ENCODE results near the gene PGD. TPM values are rescaled to one million over a fixed set of nuclear protein-coding genes. Genes with fewer than 3 reads are reported as not detected.

The PGD gene
- total and polyA plus RNA-seq, 8 donors = 130 to 277 (median 157) TPM

- intact Hi-C loops (cut with DNase I) = no loop called here
- DNase-seq (no peak), ATAC-seq (no peak)
- peaks cover 0 to 12% of the 10 kb centered on the region in 2 donors for H3K4me1 ChIP-seq
- peaks cover 0 to 27% of the 10 kb centered on the region in 2 donors for H3K36me3 ChIP-seq
- H3K27ac ChIP-seq = peak overlapping the region; percentile 1 to 59
- peaks cover 0 to 2% of the 10 kb centered on the region in 2 donors for H3K9me3 ChIP-seq
- TF ChIP-seq CTCF (IDR thresholded peaks at IDR 0.05) = no peak
- H3K27me3 ChIP-seq = no peaks in the 10 kb centered on the region
- no peak overlapping the region for H3K4me3 ChIP-seq
Measured at GRCh38 chr1:10457875-10458274, 59.0 kb downstream of the PGD start.

GRCh38 chr1:10459184-10459583, 60.3 kb downstream of the PGD start:
- H3K9me3 ChIP-seq = peaks cover 0 to 2% of the 10 kb centered on the region in 2 donors
- intact Hi-C loops (cut with DNase I) = no loop called here
- peak overlapping the region in 1 of 2 donors; percentile 7 for H3K27ac ChIP-seq
- peaks cover 0 to 40% of the 10 kb centered on the region in 2 donors for H3K36me3 ChIP-seq
- no peak for TF ChIP-seq CTCF (IDR thresholded peaks at IDR 0.05)
- no peaks in the 10 kb centered on the region for H3K27me3 ChIP-seq
- DNase-seq (no peak), ATAC-seq (peak; percentile 86)
- H3K4me1 ChIP-seq = peaks cover 0 to 14% of the 10 kb centered on the region in 2 donors
- H3K4me3 ChIP-seq = no peak overlapping the region

- Histone ChIP-seq H3K27ac (no peak overlapping the region), H3K36me3 (peaks cover 0 to 74% of the 10 kb centered on the region in 2 donors), H3K4me1 (peaks cover 0 to 13% of the 10 kb centered on the region in 2 donors), H3K27me3 (no peaks in the 10 kb centered on the region), H3K9me3 (no peaks in the 10 kb centered on the region), H3K4me3 (no peak overlapping the region)
- ATAC-seq (no peak), DNase-seq (no peak)
- intact Hi-C loops (cut with DNase I) = no loop called here
- TF ChIP-seq CTCF (IDR thresholded peaks at IDR 0.05) = no peak
Measured at GRCh38 chr1:10467078-10467477, 68.2 kb downstream of the PGD start.

- TF ChIP-seq CTCF (IDR thresholded peaks at IDR 0.05) = no peak
- peaks cover 0 to 44% of the 10 kb centered on the region in 2 donors for H3K36me3 ChIP-seq
- DNase-seq (no peak), ATAC-seq (no peak)
- no peak overlapping the region for H3K27ac ChIP-seq
- no peaks in the 10 kb centered on the region for H3K27me3 ChIP-seq
- intact Hi-C loops (cut with DNase I) = no loop called here
- no peak overlapping the region for H3K4me3 ChIP-seq
- H3K4me1 ChIP-seq = peaks cover 0 to 25% of the 10 kb centered on the region in 2 donors
- H3K9me3 ChIP-seq = no peaks in the 10 kb centered on the region
Measured at GRCh38 chr1:10470043-10470442, 71.2 kb downstream of the PGD start.

Other genes starting within 250 kb of the PGD start
- gene KIF1B, start 188.5 kb upstream of the PGD start, total RNA-seq = 10 to 100 TPM; 45.0 to 46.7 TPM
- gene KIF1B, start 188.5 kb upstream of the PGD start, polyA plus RNA-seq (ENCODE audit: insufficient read length in 6 of 6) = 10 to 100 TPM; 36.0 to 41.8 (median 38.5) TPM
- 10 to 100 TPM; 13.5 to 17.6 TPM for gene CENPS, start 31.4 kb downstream of the PGD start, total RNA-seq
- 10 to 100 TPM; 18.1 to 23.1 (median 22.2) TPM for gene CENPS, start 31.4 kb downstream of the PGD start, polyA plus RNA-seq (ENCODE audit: insufficient read length in 6 of 6)
- gene CORT, start 51.0 kb downstream of the PGD start, total RNA-seq = under 1 TPM; 0.37 to 0.44 TPM
- gene CORT, start 51.0 kb downstream of the PGD start, polyA plus RNA-seq (ENCODE audit: insufficient read length in 6 of 6) = 1 to 10 TPM; 1.4 to 1.9 (median 1.7) TPM
- 10 to 100 TPM; 37.6 to 38.5 TPM for gene DFFA, start 73.5 kb downstream of the PGD start, total RNA-seq
- 10 to 100 TPM; 41.0 to 45.6 (median 42.9) TPM for gene DFFA, start 73.5 kb downstream of the PGD start, polyA plus RNA-seq (ENCODE audit: insufficient read length in 6 of 6)
- 10 to 100 TPM; 18.9 to 20.8 TPM for gene PEX14, start 75.9 kb downstream of the PGD start, total RNA-seq
- 10 to 100 TPM; 17.3 to 22.9 (median 21.2) TPM for gene PEX14, start 75.9 kb downstream of the PGD start, polyA plus RNA-seq (ENCODE audit: insufficient read length in 6 of 6)